ENCODE measurements around the gene NEB. TPM values are rescaled to one million over a fixed set of nuclear protein-coding genes. Genes with fewer than 3 reads are reported as not detected.

Gene NEB
- total and polyA plus RNA-seq, 12 donors: 3.0 to 32.5 (median 7.6) TPM

DNA sequence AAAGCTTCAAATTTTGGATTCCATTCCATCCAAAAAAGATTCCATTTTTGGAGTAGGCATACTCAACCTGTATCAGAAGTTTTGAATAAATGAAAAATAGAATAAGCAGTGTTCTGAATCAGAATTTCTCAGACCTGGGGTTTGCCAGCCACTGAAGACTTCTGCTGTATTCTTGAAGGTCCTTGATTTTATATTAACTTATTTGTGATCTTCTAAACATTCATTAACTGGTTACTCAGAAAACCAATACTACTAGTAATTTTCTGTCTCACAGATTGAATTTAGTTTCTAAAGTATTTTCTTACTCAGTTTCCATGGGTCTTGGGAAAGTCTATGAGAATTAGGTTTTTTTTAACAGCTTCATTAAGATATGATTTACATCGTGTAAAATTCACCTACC lies 263.7 kb downstream of the NEB start:
- no peak overlapping the region for H3K27ac ChIP-seq
- no peaks in the 10 kb centered on the region for H3K27me3 ChIP-seq
- H3K9me3 ChIP-seq (replicated peaks in 1 of 3): no peaks in the 10 kb centered on the region
- WGBS, 4 donors: 97 to 100% (median 99%) methylated on average over 1 of the region's 1 CpG
- no peak for DNase-seq
- H3K36me3 ChIP-seq (replicated peaks in 1 of 2): peaks cover 0 to 70% of the 10 kb centered on the region in 2 donors
- H3K4me1 ChIP-seq (replicated peaks in 1 of 2): no peaks in the 10 kb centered on the region
- no peak overlapping the region for H3K4me3 ChIP-seq
- TF ChIP-seq POLR2A (IDR thresholded peaks at IDR 0.05): no peak
- TF ChIP-seq, protein P1, sequence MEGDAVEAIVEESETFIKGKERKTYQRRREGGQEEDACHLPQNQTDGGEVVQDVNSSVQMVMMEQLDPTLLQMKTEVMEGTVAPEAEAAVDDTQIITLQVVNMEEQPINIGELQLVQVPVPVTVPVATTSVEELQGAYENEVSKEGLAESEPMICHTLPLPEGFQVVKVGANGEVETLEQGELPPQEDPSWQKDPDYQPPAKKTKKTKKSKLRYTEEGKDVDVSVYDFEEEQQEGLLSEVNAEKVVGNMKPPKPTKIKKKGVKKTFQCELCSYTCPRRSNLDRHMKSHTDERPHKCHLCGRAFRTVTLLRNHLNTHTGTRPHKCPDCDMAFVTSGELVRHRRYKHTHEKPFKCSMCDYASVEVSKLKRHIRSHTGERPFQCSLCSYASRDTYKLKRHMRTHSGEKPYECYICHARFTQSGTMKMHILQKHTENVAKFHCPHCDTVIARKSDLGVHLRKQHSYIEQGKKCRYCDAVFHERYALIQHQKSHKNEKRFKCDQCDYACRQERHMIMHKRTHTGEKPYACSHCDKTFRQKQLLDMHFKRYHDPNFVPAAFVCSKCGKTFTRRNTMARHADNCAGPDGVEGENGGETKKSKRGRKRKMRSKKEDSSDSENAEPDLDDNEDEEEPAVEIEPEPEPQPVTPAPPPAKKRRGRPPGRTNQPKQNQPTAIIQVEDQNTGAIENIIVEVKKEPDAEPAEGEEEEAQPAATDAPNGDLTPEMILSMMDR (IDR thresholded peaks at IDR 0.05): no peak
- intact Hi-C loops (cut with DNase I): no loop called here

DNA sequence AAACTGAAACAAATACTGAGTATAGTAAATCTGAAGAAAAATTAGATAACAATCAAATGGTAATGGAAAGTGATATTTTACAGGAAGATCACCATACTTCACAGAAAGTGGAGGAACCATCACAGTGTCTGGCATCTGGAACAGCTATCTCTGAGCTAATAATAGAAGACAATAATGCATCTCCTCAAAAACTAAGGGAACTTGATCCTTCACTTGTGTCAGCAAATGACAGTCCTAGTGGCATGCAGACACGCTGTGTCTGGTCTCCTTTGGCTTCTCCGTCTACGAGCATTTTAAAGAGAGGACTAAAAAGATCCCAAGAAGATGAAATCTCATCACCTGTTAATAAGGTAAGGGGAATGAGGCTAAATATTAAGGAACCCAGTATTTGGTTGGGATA lies 268.5 kb downstream of the NEB start:
- Histone ChIP-seq H3K9me3 (replicated peaks in 1 of 3) (no peaks in the 10 kb centered on the region), H3K4me3 (no peak overlapping the region), H3K36me3 (replicated peaks in 1 of 2) (peaks cover 0 to 79% of the 10 kb centered on the region in 2 donors), H3K27me3 (no peaks in the 10 kb centered on the region), H3K4me1 (replicated peaks in 1 of 2) (no peaks in the 10 kb centered on the region), H3K27ac (no peak overlapping the region)
- no peak for TF ChIP-seq POLR2A (IDR thresholded peaks at IDR 0.05)
- TF ChIP-seq, protein P1 (IDR thresholded peaks at IDR 0.05): no peak
- WGBS, 4 donors: 96 to 100% (median 99%) methylated on average over 3 of the region's 3 CpGs
- no peak for DNase-seq
- intact Hi-C loops (cut with DNase I): no loop called here

DNA sequence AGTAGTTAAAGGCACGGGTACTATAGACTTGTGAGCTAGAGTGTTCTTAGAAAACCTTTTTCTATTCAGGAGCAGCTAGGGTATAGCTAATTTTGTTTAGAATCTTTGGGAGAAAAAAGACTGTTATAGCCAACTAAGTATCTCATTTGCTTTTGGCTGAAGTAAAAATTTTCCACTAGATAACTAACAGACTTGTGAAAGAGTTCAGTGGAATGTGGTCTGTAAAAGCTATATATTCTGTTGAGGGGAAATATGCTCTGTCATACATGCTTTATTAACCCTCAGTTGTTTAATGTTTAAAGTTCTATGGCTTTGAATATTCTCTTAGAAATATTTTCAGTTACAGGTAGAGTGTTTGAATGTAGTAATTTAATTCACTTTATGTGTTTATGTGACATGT lies 274.9 kb downstream of the NEB start:
- WGBS, 4 donors: 82 to 96% (median 90%) methylated on average over 1 of the region's 1 CpG
- DNase-seq: no peak
- H3K4me3 ChIP-seq: no peak overlapping the region
- intact Hi-C loops (cut with DNase I): no loop called here
- no peaks in the 10 kb centered on the region for H3K27me3 ChIP-seq
- H3K27ac ChIP-seq: no peak overlapping the region
- H3K36me3 ChIP-seq (replicated peaks in 1 of 2): peaks cover 0 to 49% of the 10 kb centered on the region in 2 donors
- TF ChIP-seq, protein P1 (IDR thresholded peaks at IDR 0.05): no peak
- TF ChIP-seq POLR2A (IDR thresholded peaks at IDR 0.05): no peak
- no peaks in the 10 kb centered on the region for H3K9me3 ChIP-seq (replicated peaks in 1 of 3)
- H3K4me1 ChIP-seq (replicated peaks in 1 of 2): no peaks in the 10 kb centered on the region

DNA sequence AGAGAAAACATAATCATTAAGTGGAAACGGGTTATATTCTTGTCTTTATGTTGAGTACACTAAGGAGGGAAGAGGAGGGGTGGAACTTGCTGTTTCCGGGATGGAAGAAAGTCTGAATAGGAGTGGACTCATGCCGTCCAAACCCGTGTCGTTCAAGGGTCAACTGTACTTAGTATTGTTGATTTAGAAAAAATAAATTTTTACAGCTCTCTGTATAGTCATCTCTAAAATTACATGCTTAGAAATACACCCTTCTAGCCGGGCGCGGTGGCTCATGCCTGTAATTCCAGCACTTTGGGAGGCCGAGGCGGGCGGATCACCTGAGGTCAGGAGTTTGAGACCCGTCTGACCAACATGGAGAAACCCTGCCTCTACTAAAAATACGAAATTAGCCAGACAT lies 295.1 kb downstream of the NEB start:
- H3K9me3 ChIP-seq (replicated peaks in 1 of 3): no peaks in the 10 kb centered on the region
- TF ChIP-seq, protein P1 (IDR thresholded peaks at IDR 0.05): no peak
- no peak for TF ChIP-seq POLR2A (IDR thresholded peaks at IDR 0.05)
- H3K27me3 ChIP-seq: no peaks in the 10 kb centered on the region
- H3K36me3 ChIP-seq (replicated peaks in 1 of 2): peaks cover 0 to 66% of the 10 kb centered on the region in 2 donors
- no peak overlapping the region for H3K27ac ChIP-seq
- 92 to 94% (median 93%) methylated on average over 13 of the region's 13 CpGs for WGBS, 4 donors
- intact Hi-C loops (cut with DNase I): loop anchor here in 1 of 2 donors (10.0 kb wide), 1 partner anchor 164 kb away; no protein-coding TSS in a partner anchor
- H3K4me3 ChIP-seq: no peak overlapping the region
- DNase-seq: no peak
- H3K4me1 ChIP-seq (replicated peaks in 1 of 2): no peaks in the 10 kb centered on the region
